NCI-H748 (cell line): ENCODE data around the gene RNF141.

ENCODE experiments used
- DNase-seq: peaks from one replicate; lab custom pipeline; 2025; ENCODE audit not compliant: unreplicated experiment; lab: John Stamatoyannopoulos, UW

Gene RNF141

GRCh38 chr11:10540915-10541560 is at the start of gene RNF141:
RNF141 (minus strand) TSS chr11:10541187; CDS start chr11:10534158, 7,029 bp downstream.
- peak; percentile 98 for DNase-seq

GRCh38 chr11:10590218-10590915 is 49.4 kb upstream of the RNF141 start:
- no peak for DNase-seq

GRCh38 chr11:10588904-10589303 is 47.9 kb upstream of the RNF141 start:
- no peak for DNase-seq

GRCh38 chr11:10587995-10588394 is 47.0 kb upstream of the RNF141 start:
- DNase-seq = no peak

- no peak for DNase-seq
These were observed 46.4 kb upstream of the RNF141 start for GRCh38 chr11:10587388-10587787.

- DNase-seq = no peak
These were observed 43.1 kb upstream of the RNF141 start for GRCh38 chr11:10584071-10584501.

GRCh38 chr11:10581481-10582019 is 40.6 kb upstream of the RNF141 start:
- DNase-seq = no peak

GRCh38 chr11:10580623-10581022 is 39.6 kb upstream of the RNF141 start:
- no peak for DNase-seq

- no peak for DNase-seq
These were observed 38.7 kb upstream of the RNF141 start for GRCh38 chr11:10579700-10580099.

- no peak for DNase-seq
These were observed 35.0 kb upstream of the RNF141 start for GRCh38 chr11:10576035-10576398.

GRCh38 chr11:10575346-10576034 is 34.5 kb upstream of the RNF141 start:
- no peak for DNase-seq

GRCh38 chr11:10573556-10573955 is 32.6 kb upstream of the RNF141 start:
- no peak for DNase-seq

- no peak for DNase-seq
These were observed 32.0 kb upstream of the RNF141 start for GRCh38 chr11:10573028-10573427.

- DNase-seq = no peak
These were observed 31.5 kb upstream of the RNF141 start for GRCh38 chr11:10572533-10572932.

- DNase-seq = no peak
These were observed 27.5 kb upstream of the RNF141 start, which contains the start of gene LYVE1 for GRCh38 chr11:10568486-10568941. LYVE1 (minus strand) TSS chr11:10568665; CDS start chr11:10568532, 133 bp downstream.

GRCh38 chr11:10567446-10567845 is 26.5 kb upstream of the RNF141 start:
- no peak for DNase-seq

- no peak for DNase-seq
These were observed 25.4 kb upstream of the RNF141 start for GRCh38 chr11:10566257-10566957.

GRCh38 chr11:10565493-10565892 is 24.5 kb upstream of the RNF141 start:
- no peak for DNase-seq

- no peak for DNase-seq
These were observed 23.8 kb upstream of the RNF141 start for GRCh38 chr11:10564696-10565318.

GRCh38 chr11:10564030-10564429 is 23.0 kb upstream of the RNF141 start:
- DNase-seq = no peak

- no peak for DNase-seq
These were observed 21.0 kb upstream of the RNF141 start for GRCh38 chr11:10561947-10562346.
